GDM1 (cell line): ENCODE measurements around the gene PPIC.
"Not testable (repeated sequence)": the region's sequence is repeated elsewhere in the genome, so short reads cannot be mapped to it uniquely, and the experiment has no call there.

Source experiments
- DNase-seq: peaks from one replicate; lab custom pipeline; 2025; lab: John Stamatoyannopoulos, UW

The PPIC gene

DNA sequence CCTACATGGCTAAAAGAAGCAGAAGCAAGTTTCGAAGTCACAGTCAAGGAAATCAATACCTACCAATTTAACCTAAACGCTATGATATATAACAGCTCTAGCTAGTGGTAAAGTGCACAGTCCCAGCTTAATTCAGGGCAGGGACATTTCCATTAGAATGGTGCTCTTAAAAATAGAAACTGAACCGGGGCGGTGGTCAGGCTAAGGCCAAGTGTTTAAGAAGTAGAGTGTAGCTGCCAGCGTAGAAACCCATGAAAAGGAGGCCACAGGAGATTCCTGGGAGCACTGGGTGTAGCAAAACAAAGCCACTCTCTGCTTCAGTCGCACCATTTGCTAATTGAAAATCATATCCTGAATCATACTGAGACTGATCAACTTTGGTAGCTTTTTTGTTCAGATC lies 28.8 kb downstream of the PPIC start:
- DNase-seq = no peak

DNA sequence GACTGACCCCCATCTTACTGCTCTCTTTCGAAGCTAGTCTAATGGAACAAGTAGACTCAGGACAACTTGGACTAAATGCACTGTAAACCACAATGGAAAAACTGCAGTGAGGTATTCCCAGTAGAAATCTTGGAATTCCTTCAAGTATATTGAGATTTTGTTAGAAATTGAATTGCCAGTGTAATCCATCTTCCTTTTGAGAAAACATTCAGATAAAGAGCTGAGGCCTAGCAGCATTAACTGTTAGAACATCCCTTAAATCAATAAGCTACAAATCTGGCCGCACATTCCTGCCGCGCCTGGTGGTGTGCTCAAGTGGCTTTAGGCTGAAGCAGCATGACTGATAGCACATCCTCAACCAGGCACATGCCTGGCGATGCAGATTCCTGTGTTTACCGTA lies 29.3 kb downstream of the PPIC start:
- no peak for DNase-seq

DNA sequence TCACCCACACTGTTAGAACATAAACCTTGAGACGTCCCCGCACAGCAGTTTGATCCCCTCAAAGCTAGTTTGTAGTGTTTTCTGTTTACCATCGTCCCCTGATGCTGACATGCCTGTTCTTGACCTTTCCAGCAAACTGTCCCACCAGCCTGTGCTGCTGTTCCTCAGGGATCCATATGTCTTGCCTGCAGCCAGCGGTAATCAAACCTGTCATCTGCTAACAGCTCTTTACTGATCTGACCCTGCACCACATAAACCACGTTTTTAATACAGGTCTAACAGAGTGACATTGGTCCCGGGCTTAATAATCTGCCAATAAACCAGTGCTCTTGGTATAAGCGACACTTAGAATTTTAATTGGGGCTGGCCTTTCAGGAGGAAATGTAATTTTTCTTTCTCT lies 34.7 kb downstream of the PPIC start:
- DNase-seq = no peak

DNA sequence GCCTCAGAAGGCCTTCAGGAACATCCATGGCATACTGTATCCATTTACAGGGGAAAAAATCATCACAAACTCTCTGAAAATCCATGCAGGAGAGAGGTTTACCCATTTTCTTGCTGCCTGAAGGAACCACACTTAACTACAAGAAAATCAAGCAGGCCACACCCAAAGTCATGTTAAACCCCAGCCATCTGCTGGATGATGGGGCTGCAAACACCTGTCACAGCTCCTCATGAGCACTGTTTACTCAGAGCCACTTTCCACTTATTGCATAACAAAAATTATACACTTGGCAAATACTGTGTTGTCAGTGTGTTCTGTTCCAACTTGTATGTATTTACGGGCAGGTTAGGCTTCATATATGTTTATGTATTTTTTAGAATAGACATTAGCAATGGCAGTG lies 35.8 kb downstream of the PPIC start:
- DNase-seq = no peak

DNA sequence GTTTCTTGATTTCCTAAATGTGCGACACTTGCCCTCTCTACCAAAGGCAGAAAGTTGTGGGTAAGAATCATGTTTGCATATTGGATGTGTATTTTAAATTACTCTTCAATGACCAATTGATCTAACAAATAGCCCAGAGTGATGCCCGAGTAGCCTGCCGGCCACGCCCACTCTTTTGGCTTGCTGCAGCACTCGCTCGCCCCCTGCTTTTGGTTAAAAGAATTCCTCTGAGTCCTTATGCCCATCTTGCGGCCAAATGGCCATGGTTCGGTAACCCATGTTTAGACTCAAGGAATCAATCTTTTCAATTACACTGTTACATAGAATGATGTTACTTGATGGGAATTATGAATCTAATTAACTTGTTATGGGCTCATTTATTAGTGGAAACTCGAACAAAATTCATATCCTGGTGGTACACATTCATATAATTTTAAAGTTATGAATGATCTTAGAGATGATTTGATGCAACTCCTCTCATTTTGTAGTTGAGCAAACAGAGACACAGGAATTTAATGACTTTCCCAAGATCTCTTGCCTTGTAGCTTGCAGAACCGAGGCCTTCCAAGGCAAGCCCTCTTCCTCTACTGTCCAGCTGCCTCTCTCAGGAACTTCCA lies 36.5 kb downstream of the PPIC start:
- no peak for DNase-seq

DNA sequence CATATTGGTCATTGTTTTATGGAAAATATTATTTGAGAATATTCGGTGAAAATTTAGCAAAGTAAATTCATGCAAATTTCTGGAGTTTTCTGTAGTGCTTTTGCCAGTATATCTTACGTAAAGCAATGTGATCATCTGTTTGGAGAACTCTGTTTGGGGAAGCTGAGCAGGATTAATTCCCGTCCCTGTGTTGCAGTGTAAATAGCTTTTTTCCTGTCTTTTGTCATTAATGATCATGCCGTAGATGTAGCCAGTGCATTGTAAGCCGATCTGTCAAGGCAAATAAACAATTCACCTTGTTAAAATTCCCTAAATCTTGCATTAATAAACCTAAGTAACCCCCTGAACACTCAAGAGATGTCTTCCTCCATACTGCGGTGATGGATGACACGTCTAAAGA lies 39.2 kb downstream of the PPIC start:
- no peak for DNase-seq

DNA sequence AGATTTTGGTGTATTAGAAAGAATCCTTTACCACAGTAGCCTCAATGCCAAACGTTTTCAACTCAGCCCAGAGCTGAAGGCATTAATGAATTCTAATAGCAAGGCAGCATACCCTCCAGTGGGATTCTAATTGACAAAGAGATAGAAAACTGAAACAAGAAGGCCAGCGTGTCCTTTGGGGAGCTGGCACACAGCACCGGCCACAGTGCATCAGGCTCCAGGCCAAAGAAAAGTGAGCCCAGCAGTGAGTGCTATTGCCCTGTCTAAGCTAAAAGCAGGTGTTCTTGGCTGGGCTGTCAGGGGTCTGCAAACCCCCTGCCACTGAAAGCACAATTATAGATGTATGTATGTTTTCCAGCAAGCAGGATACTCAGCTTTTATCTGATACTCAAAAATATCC lies 40.4 kb downstream of the PPIC start:
- DNase-seq = no peak

DNA sequence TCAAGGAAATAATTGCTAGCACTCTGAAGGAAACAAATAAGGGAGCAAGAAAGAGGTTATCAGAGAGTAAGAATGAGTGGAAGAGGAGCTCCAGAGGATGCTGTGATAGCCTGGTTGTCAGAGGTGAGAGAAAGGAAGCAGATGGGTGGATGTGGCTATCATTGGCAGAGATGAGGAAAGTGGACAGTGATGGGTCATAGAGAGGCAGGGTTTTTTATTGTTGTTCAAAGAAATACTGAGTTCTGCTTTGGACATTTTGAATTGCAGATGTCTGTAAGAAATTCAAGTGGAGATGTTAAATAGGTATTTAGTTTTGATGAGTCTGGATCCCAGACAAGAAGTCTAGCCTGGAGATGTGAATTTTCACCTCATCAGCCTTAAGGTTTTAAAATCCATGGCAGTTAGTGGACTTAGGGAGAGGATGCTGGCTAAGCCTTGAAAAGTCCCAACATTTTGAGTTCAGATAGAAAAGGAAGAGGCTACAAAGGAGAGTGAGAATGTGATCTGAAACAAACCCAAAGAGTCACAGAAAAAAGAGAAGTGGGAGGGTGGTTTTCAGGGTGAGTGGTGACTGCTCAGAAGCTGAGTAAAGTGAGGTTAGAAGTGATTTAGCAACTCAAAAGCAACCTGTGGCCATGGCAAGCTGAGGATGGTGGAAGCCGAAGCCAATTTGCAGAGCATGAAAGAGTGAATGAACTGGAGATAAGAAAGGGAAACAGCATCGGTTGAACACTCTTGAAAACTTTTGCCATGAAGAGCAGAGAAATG lies 50.4 kb downstream of the PPIC start:
- no peak for DNase-seq

DNA sequence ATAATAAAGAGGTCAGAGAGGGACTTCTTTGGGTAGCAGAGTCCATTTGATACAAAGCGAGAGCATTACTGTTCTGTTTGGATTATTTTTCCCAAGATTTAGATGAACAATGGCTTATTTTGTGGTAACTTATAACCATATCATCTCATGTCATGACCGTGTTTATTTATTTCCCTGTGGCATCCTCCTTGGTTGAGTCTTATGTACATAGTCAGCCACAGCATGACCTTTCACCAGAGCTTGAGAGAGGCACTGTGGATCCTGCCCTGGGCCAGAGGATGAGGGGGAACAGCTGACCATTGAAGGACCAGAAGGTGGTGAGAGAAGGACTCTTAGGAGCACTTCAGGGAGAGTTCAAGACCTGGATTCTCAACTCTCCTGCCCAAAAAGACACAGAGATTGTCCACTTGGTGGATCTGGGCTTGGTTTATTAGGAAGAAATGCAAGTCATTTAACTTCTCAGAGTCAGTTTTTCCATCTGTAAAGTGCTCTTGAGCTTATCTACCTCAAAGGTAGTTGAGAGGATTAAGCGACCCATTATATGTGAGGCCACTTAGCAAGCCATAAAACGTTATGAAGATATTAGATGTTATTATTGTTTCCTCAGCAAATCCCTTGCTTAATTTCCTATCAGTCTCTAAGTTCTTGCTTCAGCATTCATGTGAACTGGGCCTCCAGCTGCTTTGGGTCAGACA lies 51.4 kb downstream of the PPIC start:
- no peak for DNase-seq

DNA sequence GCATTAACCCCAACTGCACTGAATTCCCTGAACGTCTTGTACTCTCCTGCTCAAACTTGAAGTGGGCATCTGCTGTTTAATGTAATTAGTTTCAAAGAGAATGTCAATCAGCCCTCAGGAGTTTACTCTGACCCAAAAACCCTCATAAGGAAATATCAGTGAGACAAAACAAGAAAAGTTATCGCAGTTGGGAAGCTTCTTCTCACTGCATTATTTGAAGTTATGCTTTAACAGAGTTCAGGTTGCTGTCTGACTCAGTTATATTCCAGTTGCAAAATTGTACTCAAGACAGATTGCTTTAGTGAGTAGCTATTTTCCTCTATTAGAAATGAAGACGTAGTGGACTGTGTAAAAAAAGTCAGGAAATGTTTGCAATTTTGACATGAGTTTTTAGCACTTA lies 52.1 kb downstream of the PPIC start:
- DNase-seq = no peak

DNA sequence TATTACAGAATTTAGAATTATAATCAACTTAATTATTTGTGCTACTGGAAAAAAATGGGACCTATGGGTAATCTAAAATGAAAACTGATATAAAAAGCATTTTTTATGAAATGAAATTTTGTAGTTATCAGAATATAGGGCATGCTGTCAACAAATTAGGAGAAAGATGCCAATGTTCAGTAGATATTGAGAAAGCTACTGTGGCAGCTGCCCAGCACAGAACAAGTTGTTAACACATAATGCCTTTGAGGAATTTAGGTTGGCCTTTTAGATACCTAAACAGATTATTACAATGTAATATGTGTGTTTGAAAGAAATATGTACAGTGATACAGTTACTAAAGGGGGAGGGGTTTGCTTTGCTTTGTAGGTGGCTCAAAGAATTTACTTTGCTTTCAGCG lies 54.1 kb downstream of the PPIC start:
- DNase-seq = no peak

DNA sequence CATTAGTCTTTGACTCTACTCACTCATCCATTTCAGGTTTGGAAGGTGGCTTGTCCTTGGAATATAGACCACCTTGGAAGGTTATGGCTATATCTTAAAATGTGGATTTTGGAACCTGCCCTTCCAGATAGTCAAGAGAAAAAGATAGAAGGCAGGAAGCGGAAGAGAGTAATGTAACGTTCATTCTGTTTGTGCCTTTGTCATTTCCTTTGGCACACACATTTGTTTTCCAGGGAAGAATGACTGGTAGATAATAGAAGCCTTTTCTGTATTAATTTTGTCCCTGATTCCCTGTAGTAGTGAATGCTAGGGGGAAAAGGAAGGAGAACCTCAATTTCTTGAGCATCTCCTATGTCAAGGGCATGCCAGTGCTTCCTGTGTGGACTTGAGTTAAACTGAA lies 54.7 kb downstream of the PPIC start:
- DNase-seq = no peak

DNA sequence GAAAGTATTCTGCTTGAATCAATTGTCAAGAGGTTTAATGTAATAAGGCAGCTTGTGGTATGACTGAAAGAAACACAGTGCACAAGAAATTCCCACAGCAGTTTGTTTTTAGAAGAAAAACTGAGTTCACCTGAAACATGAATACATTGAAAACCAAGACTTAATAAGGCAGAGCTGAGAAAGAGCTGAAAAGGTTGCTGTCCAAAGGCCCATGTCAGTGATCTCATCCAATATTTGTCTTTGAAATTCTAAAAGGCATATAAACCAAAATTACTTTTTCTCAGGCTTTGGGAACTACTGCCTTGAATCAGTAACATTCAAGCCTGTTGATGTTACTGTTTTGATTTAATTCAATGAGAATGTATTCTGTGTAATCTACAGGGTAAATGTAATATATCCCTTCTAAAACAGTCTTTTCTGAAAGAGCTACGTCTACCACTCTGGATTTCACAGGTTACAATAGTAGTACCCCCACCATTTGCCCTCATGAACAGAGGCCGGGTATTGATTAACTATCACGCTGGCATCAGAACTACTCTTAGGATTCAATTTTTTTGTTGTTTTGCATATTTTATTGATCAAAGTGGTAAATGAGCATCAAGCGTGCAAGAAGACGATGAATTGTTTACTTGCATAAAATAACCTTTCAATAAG lies 57.8 kb downstream of the PPIC start:
- DNase-seq = no peak

DNA sequence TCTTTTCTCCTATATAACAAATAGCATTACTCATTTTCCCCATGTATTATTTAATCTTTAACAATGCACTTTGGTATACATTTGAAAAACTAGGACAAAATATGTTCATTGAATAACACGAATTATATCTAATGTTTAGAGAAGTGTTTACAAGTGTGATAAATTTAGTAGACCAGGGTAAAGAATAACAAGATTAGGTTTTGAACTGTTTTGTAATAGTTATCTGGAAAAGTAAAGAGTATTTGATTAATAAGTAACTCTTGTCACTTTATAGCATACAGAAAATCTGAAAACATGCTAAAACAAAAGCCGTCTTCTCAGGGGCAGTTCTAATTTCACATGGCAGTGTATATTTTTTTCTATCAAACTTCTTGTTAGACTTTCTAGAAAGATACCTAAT lies 58.5 kb downstream of the PPIC start:
- no peak for DNase-seq

DNA sequence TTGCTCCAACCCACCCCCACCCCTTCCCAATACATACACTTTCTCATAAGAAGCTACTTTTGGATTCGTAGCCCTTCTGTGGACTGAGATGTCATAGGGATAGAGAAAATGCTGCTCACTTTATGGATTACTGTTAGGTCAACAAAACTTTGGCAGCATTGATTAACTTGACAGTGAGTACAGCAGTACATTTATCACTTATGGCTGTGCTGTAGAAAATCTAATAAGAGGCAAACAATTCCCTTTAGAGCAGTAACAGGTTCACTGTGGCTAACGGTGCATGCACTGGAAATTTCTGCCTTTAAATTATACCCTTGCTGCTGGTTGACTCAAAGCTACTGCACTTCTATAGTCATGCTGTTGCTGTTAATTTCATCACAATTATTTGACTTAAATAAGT lies 59.2 kb downstream of the PPIC start:
- DNase-seq = no peak

DNA sequence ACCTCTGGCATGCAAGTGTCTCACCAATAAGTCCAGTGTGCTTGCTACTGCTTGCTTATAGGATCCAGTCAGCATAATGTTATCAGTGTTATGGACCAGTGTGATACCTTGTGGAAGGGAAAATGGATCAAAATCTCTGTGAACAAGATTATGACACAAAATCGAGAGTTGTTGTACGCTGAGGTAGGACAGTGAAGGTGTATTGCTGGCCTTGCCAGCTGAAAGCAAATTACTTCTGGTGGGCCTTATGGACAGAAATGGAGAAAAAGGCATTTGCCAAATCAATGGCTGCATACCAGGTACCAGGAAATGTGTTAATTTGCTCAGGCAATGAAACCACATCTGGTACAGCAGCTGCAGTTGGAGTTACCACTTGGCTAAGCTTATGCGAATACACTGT lies 62.3 kb downstream of the PPIC start:
- not testable (repeated sequence) for DNase-seq

DNA sequence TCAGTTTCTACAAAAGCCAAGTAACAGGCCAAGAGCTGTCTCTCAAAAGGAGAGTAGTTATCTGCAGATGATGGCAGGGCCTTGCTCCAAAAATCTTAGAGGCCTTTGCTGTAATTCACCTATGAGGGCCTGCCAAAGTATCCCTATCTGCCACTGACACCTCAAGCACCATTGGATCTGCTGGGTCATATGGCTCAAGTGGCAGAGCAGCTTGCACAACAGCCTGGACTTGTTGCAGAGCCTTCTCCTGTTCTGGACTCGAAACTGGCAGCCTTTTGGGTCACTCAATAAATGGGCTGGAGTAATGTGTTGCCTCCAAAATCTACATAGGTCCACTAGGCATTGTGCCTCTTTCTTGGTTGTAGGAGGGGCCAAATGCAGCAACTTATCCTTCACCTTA lies 62.8 kb downstream of the PPIC start:
- not testable (repeated sequence) for DNase-seq
